GM23248 (cell line): ENCODE measurements around the gene UBAC1.

Experiments used
- EZH2 ChIP-seq: fragments of 200-600 bp; sonication (generic); IDR thresholded peaks from 2 replicates; pipeline ENCODE4 v1.6.1; 2018; ENCODE audit warnings: antibody characterized with exemption, mild to moderate bottlenecking; ENCODE audit not compliant: insufficient read depth, poor library complexity, severe bottlenecking
- EZH2phosphoT487 ChIP-seq: fragments of 200-600 bp; sonication (generic); IDR thresholded peaks from 2 replicates; pipeline ENCODE4 v1.6.1; 2018; ENCODE audit warnings: antibody characterized with exemption, moderate library complexity, mild to moderate bottlenecking, low read depth; ENCODE audit not compliant: insufficient read depth

- TF ChIP-seq EZH2 (no peak), EZH2phosphoT487 (no peak)
Observed at GRCh38 chr9:135939351-135940265, 21.6 kb downstream of the UBAC1 start.
